ENCODE results near the gene EGR2. TPM values are rescaled to one million over a fixed set of nuclear protein-coding genes. Genes with fewer than 3 reads are reported as not detected.
A peak's percentile ranks its signal among the peaks of the same experiment; 100 is the strongest.

EGR2 gene
- total and polyA plus RNA-seq, 3 donors from 2014 or later: 6.8 to 8.8 (median 6.8) TPM

GRCh38 chr10:62815381-62816075, 638 bp downstream of the EGR2 start:
- TF ChIP-seq CTCF (IDR thresholded peaks at IDR 0.05) (no peak), POLR2A (IDR thresholded peaks at IDR 0.05) (no peak)
- Histone ChIP-seq H3K9me3 (no peaks in the 10 kb centered on the region), H3K36me3 (ENCODE audit: low read depth, missing control alignments) (no peaks in the 10 kb centered on the region), H3K4me3 (peak overlapping the region; percentile 77 to 91), H3K27ac (peak overlapping the region in 1 of 2 donors; percentile 89), H3K4me1 (peaks cover 8% of the 10 kb centered on the region), H3K27me3 (no peaks in the 10 kb centered on the region)
- intact Hi-C loops (cut with DNase I; ENCODE audit: low total_unique reads): loop anchor here (10.0 kb wide), 1 partner anchor 319 kb away; the partner anchor contains the start of gene NRBF2
- 0 to 1% methylated on average over 10 to 42 of the region's 60 CpGs for WGBS, 2 donors
- DNase-seq: no peak

GRCh38 chr10:62814756-62815380, 1.3 kb downstream of the EGR2 start:
- Histone ChIP-seq H3K4me1 (peaks cover 8% of the 10 kb centered on the region), H3K9me3 (no peaks in the 10 kb centered on the region), H3K27ac (peak overlapping the region in 1 of 2 donors; percentile 89), H3K36me3 (ENCODE audit: low read depth, missing control alignments) (no peaks in the 10 kb centered on the region), H3K27me3 (no peaks in the 10 kb centered on the region), H3K4me3 (peak overlapping the region; percentile 77 to 91)
- 1 to 3% methylated on average over 21 to 46 of the region's 54 CpGs for WGBS, 2 donors
- intact Hi-C loops (cut with DNase I; ENCODE audit: low total_unique reads): loop anchor here (10.0 kb wide), 1 partner anchor 320 kb away; the partner anchor contains the start of gene NRBF2
- no peak for DNase-seq
- no peak for TF ChIP-seq POLR2A (IDR thresholded peaks at IDR 0.05)
- TF ChIP-seq CTCF (IDR thresholded peaks at IDR 0.05): no peak

- TF ChIP-seq CTCF (IDR thresholded peaks at IDR 0.05) (no peak), POLR2A (IDR thresholded peaks at IDR 0.05) (no peak)
- Histone ChIP-seq H3K4me3 (no peak overlapping the region), H3K27me3 (no peaks in the 10 kb centered on the region), H3K4me1 (peaks cover 8% of the 10 kb centered on the region), H3K36me3 (ENCODE audit: low read depth, missing control alignments) (no peaks in the 10 kb centered on the region), H3K27ac (no peak overlapping the region), H3K9me3 (no peaks in the 10 kb centered on the region)
- intact Hi-C loops (cut with DNase I; ENCODE audit: low total_unique reads): loop anchor here (10.0 kb wide), 1 partner anchor 321 kb away; the partner anchor contains the start of gene NRBF2
- WGBS, 2 donors: 45 to 81% methylated on average over 5 of the region's 5 CpGs
- no peak for DNase-seq
These were observed 2.2 kb downstream of the EGR2 start for GRCh38 chr10:62813981-62814380.

- WGBS, 2 donors: 58 to 73% methylated on average over 6 to 27 of the region's 27 CpGs
- intact Hi-C loops (cut with DNase I; ENCODE audit: low total_unique reads): loop anchor here (10.0 kb wide), 1 partner anchor 321 kb away; the partner anchor contains the start of gene NRBF2
- no peaks in the 10 kb centered on the region for H3K27me3 ChIP-seq
- no peaks in the 10 kb centered on the region for H3K36me3 ChIP-seq (ENCODE audit: low read depth, missing control alignments)
- TF ChIP-seq CTCF (IDR thresholded peaks at IDR 0.05) (no peak), POLR2A (IDR thresholded peaks at IDR 0.05) (no peak)
- no peak overlapping the region for H3K4me3 ChIP-seq
- H3K27ac ChIP-seq: no peak overlapping the region
- H3K4me1 ChIP-seq: peaks cover 7% of the 10 kb centered on the region
- no peaks in the 10 kb centered on the region for H3K9me3 ChIP-seq
- DNase-seq: no peak
These were observed 2.7 kb downstream of the EGR2 start for GRCh38 chr10:62813453-62813852.

Measured in testis (tissue), 3 donors.